Stimulated activated CD4-positive, alpha-beta T cell treated with anti-CD3 and anti-CD28 coated beads, TNF-alpha, amount 100 ng/mL, for 48 hours (primary cell): ENCODE data around the gene CENPF.
"Not testable (repeated sequence)": the region's sequence is repeated elsewhere in the genome, so short reads cannot be mapped to it uniquely, and the experiment has no call there.

ENCODE experiments used
- DNase-seq, 3 donors: peaks; one replicate each; pipeline ENCODE4 v3.0.0-alpha.2; 2020; ENCODE audit warnings: low read depth in 3 of 3

The CENPF gene

DNA sequence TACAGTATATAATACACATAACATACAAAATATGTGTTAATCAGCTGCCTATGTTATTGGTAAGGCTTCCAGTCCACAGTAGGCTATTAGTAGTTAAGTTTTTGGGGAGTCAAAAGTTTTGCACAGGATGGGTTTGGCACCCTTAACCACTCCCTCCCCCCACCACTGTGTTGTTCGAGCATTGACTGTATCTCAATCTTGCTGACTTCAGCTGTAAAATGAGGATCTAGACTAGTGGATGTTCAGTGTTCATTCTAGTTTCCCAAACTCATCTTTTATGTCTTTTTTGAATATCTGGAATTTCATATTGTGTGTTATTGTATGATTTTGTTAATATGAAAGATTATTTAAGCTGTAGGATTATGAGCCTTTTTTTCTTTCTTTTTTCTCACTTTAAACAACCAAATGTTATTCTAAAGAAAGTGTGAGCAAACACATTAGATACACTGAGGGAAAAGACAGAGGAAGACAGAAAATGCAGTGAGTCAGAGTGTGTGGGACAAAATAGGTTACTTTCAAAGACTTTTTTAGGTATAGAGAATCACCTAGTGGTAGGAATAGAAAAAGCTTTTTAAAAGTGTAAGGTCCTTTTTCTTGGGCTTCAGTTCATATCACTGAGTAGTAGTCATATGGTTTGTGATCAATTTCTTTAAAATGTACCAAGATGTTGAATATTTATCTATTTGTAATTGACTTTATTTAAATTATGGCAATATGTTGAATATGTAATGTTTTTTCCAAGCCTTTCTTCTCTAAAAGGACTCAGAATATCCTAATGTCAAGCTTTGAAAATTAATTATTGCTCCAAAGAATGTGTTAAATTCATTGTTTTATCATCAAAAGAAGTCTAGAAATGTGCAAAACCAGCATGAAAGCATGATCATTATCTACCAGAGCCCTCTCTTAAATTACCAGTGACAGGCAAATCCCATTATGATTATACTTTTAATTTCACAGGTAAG, 17.9 kb upstream of the CENPF start:
- DNase-seq: no peak

DNA sequence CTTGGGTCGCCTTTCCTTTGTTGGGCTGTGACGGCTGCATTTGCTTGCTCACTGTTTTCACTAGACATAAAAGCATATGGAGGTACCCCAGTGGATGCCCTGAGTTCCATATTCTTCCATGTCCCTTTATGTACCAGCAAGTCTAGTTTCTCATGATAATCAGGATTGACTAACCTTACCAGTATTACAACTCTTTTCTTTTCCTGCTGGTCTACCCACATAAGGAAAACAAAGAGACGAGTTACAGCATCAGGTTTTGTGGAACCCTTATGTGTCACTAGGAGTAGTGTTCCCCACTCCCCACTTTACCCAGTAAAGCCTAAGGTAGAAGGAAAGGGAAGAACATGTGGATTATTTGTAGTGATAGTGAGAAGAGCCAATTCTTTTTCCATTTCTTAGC, 16.4 kb upstream of the CENPF start:
- DNase-seq: no peak

DNA sequence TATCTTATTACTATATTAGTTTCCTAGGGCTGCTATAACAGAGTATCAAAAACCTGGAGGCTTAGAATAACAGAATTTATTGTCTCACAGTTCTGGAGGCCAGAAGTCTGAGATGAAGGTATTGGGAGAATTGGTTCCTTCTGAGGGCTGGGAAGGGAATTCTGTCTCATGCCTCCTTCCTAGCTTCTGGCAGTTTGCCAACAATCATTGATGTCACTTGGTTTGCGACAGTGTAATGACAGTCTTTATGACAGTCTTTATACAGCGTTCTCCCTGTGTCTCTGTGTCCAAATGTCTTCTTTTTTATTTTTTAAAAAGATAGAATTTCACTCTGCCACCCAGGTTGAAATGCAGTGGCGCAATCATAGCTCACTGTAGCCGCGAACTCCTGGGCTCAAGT, 15.8 kb upstream of the CENPF start:
- DNase-seq: no peak

DNA sequence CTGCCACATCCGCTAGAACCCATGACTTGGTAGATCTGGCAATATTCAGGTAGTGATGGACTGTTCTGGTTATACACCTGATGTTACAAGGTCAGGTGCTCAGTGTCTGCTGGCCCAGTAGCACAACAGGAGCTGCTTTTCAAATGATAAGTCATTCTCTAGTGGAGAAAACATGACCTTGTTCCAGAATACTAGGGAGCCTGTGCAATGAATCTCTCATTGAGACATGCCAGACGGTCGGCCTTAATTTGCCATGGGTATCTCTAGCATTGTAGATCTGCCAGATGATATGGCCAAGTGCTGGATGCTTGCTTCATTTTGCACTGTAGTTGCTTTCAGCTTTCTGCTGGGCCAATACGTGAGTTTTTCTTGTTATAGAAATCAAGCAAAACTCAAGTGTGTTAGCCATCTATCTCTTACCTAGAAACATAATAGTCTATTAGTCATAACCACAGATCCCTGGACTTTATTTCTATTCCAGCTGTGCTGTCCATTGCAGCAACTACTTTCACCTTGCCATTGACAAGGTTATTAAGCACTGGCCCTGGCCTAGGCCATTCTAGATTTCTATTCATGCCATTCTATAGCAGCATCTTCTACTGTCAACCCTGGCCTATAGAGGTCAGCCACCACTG, 13.9 kb upstream of the CENPF start:
- DNase-seq: no peak

DNA sequence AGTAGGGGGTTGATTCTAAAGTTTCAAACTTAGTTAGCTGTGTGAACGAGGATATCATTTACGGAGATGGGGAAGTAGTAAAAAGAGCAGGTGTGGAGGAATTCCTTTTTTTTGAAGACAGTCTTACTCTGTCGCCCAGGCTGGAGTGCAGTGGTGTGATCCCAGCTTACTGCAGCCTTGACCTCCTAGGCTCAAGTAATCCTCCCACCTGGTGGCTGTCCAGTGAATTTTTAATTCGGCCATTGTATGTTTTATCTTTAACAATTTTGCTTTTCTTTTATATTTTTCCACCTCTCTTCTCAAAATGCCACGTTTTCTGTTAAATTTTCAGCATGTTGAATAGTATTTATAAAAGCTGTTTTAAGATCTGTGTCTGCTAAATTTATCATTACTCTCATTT, 12.3 kb upstream of the CENPF start:
- DNase-seq: no peak

DNA sequence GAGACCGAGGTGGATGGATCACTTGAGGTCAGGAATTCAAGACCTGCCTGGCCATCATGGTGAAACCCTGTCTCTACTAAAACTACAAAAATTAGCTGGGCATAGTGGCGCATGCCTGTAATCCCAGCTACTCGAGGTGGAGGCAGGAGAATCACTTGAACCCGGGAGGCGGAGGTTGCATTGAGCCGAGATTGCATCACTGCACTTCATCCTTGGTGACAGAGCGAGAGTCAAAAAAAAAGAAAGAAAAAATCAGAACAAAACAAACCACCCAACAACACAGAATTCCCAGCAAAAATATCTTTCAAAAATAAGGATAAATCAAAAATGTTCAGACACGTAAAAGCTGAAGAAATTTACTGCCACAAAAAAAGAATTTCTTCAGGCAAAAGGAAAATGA, 11.1 kb upstream of the CENPF start:
- not testable (repeated sequence) for DNase-seq

DNA sequence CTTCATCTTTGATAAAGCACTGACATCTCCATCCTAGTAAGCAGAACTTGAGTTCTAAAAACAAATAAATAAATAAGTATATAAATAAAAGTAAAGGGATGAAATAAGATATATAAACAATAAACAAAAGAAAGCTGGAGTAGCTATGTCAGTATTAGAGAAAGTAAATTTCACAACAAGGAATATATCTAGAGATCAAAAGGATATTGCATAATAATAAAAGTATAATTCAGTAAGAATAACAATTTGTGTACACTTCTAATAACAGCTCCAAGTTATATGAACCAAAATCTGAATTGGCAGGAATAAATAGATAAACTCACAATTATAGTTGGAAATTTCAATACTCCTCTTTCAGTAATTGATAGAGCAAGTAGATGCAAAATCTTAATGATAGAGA, 9.8 kb upstream of the CENPF start:
- no peak for DNase-seq

DNA sequence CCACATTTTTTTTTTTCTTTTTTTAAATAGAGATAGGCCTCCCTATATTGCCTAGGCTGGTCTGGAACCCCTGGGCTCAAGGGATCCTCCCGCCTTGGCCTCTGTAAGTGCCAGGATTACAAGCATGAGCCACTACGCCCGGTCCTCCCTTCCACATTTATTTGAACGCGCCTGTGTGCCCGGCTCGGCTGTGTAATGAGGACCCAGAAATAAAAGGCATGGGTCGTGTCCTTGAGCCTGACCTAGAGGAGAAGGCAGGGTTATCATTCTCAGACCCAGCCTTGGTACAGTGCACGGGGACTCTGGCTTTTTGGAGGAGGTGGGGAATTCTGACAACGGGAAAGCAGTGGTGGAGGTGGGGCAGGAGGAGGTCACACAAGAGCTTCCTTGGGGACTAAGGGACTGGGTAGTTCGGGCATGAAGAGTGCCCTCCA, 841 bp downstream of the CENPF start:
- peak in 1 of 3 donors; percentile 4 for DNase-seq

DNA sequence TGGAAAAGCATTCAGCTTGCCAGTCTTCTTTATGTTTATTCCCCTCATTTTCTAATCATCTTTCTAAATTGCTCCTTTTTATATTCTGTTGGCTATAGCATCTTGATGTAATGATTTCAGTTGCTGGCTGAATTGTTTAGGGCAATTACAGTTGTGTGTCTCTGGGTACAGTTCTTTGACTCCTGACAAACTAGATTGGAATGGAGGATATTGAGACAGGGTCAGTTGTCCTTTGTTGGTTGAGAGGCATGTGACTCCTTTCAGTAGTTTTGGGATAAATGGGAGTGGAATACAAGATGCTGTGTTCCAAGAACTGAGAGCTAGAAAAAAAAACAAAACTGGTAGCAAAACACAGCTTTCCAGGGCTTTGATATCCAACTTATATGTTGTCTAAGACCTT, 1.5 kb downstream of the CENPF start:
- no peak for DNase-seq

DNA sequence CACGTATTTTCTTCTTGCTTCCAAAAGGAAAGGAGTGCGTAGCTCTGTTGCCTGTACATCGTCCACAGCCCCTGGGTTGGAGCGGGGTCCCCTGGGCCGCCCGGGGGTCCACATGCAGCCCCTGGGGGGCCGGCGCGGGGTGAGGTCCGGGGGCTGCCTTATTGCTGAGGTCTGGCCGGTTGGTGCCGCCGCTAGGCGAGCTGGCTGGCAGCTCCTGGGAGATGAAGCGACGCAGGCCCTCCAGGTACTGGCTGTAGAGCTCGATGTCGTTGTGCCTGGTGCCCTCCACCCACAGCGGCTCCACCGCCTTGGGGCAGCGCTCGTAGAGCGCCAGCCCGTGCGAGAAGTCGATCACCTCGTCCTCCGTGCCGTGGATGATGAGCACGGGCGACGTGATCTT, 2.5 kb downstream of the CENPF start:
- DNase-seq: not testable (repeated sequence)

DNA sequence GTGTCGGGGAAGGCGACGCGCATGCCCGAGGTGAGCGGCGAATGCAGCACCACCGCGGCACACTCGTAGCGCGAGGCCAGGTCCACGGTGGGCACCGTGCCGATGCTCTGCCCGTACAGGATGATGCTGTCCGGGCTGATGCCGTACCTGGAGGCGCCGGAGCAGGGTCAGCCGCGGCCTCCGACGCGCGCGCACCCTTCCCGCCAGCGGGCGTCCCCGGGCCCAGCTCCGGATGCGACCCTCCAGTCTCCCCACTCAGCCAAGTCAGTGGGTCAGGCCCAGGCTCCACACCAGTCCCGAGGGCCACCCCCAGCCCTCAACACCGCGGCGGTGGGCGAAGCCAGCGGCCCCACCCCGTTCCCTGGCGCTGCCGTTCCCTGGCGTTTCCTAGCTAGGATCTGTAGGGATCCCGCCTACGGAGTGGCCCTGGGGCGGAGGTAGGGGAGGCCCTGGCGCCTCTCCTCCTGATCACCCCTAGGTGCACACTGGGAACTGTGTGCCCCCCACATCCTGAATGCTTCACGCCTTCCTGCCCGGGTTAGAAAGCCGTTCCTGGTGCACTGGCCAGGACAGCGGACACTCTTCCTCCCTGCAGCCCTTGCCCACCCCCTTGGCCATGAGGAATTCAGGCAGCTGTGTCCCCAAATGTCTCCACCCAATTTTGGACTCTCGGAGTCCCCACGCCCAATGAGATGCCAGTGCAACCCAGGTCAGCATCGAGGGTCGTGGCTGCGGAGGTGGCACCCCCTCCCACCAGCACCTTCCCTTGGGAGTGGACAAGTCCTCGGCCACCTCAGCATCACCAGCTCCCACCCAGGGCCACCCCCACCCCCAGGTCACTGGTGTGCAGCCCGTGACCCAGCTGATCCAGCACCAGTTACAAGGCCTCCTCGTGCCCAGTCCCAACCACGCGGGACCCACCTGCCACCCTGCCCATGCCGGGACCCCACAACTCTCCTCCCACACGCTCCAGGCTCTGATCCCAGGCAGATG, 3.2 kb downstream of the CENPF start:
- DNase-seq: not testable (repeated sequence)

DNA sequence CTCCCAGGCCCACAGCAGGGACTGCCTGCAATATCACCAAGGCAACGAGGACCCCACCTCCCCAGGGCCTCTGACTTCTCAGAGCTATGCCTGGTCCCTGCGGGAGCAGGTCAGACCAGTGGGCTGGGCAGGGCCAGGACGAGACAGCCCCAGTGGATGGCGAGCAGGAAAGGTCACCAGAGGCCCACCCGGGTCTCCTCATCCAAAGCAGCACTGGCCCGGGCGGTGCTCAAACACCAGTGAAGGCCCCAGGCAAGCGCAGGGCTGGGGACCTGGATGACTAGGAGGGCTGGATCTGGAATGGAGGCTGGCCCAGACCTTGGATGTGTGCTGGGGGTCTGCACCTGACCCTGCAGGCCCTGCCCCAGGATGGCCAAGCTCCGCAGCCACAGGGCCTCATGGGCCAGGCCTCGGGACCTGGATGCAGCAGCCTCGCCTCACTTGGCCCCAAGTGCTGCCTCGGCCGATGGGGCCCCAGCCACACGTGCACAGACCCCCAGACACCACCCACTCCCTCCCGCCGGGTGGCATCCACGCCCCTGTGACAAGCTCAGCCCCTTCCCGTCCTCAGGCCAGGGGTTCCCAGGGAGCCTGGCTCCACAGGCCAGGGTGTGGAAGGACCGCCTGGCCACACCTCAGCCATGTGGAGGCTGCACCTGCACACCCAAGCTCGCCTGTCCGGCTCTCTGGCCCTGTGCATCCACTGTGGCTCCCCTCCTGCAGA, 4.7 kb downstream of the CENPF start:
- DNase-seq: not testable (repeated sequence)

DNA sequence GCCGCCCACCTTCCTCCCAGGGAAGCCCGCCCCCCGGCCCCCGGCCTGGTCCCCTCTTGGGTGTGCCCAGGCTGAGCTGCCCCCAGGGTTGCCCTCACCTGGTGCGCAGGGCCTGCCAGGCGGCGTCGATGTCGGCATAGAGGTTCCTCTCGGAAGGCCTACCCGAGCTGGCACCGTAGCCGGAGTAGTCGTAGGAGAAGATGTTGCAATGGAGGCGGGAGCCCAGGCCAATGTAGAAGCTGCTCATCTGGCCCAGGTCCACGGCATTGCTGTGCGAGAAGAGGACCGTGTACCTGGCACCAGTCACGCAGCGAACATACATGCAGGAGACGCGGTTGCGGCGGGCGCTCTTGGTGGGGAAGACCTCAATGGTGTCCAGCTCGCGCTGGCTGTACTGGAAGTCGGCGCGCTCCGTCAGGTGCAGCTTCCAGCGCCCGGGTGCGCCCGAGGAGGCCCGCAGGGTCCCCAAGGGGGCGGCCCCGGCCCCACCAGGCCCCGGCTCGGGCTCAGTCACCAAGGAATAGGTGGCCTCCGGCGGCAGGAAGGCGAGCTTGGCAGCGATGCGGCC, 5.3 kb downstream of the CENPF start:
- DNase-seq: not testable (repeated sequence)

DNA sequence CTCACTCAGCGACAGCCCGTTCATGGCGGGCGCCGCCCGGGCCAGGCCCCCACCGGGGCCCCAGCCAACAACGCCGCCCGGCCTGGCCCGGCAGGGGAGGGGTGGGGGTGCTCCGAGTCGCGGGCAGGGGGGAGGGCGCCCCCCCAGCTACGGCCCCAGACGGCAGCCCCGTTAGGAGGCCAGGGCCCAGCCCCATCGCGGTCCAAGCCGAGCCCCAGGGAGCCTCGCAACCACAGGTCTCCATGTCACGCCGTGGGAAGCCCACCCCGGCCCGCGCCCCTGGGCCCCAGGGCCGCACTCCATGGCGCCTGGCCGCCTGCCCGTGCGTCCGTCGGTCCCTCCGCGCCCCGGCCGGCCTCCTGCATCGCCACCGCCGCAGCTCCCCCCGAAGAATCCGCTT, 5.8 kb downstream of the CENPF start:
- DNase-seq: not testable (repeated sequence)

DNA sequence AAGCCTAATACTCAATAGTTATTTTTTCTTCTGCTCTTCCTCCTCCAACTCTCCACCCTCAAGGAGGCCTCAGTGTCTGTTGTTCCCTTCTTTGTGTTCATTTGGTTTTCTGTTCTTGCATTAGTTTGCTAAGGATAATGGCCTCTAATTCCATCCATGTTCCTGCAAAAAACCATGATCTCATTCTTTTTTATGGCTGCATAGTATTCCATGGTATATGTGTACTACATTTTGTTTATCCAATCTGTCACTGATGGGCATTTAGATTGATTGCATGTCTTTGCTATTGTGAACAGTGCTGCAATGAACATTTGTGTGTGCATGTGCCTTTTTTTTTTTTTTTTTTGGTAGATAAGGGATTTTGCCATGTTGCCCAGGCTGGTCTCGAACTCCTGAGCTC, 6.7 kb downstream of the CENPF start:
- no peak for DNase-seq

DNA sequence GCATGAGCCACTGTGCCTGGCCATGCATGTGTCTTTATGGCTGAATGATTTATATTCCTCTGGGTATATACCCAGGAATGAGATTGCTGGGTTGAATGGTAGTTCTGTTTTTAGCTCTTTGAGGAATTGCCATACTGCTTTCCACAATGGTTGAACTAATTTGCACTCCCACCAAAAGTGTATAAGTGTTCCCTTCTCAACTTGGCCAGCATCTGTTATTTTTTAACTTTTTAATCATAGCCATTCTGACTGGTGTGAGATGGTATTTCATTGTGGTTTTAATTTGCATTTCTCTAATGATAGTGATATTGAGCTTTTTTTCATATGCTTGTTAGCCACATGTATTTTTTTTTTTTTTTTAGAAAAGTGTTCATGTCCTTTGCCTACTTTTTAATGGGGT, 7.1 kb downstream of the CENPF start:
- not testable (repeated sequence) for DNase-seq

DNA sequence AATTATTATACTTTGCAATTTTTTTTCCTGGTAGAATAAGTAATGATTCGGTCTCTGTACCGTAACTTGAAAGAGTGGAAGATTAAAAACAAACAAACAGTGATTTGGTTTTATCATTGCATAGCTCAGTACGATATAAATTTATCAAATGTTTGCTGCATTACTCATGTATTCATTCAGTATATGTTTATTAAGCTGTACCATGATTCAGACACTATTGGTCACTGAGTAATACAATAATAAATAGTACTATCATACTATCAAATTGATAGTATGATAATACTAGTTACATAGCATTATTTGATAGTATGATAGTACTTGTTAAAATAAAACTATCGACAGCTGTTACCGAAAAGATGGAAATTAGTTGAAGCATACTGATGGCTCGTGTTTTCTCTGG, 12.1 kb downstream of the CENPF start:
- DNase-seq: no peak

DNA sequence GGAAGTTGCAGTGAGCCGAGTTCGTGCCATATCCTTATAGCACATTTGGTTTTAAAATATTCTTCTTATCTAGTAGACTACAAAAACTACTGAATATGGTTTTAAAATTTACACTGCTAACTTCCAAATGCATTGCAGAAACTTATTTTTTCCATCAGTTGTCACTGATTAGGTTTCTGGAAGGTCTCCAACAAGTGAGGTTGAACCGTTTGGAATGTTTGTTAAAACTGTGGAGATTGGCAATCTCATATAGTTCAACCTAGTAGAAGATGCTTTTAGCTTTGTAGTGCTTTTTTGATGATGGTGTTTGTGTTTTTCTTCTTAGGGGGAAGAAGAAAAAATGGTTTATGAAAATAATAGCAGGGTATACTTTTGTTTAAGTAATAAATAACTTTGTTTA, 12.9 kb downstream of the CENPF start:
- DNase-seq: no peak

DNA sequence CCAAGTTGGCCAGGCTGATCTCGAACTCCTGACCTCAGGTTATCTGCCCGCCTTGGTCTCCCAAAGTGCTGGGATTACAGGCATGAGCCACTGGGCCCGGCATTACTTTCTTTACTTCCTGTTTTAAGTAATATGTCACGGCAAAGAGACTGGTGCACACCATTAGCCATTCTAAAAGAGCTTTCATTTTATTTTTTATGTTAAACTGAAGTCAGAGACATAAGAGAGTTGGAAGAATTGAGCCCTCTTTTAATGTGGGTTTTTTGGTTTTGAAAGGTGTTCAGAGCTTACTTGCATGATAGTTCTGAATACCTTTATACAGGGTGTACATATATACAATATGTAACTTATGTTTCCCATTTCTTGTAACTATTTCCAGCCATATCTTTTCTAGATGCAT, 14.3 kb downstream of the CENPF start:
- DNase-seq: no peak

DNA sequence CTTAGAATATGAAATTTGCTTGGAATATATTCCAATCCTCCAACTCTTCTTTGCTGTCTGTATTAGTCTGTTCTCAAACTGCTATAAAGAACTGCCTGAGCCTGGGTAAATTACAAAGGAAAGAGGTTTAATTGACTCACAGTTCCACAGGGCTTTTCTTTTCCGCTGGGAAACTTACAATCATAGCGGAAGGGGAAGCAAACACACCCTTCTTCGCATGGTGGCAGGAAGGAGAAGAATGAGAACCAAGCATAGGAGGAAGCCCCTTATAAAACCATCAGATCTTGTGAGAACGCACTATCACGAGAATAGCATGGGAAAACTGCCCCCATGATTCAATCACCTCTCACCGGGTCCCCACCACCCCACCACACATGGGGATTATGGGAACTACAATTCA, 14.8 kb downstream of the CENPF start:
- DNase-seq: no peak

DNA sequence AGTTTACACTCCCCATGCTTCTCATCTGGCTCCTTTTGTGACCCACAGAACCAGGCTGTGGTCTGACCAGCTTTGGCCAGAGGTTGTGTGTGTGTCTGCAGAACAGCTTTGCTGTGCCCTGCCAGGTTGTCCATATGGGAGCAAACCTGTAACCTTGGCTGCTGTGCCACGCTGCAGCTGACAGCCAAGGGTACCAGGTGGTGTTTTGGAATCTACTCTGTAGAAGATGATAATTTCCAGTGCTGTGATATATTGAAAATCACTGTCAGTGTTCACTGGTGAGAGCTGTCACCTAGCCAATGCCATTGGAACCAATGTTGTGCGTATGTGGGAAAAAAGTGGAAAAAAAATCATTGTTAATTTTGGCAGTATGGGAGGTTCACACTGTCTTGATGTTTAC, 18.2 kb downstream of the CENPF start:
- no peak for DNase-seq
